A549 treated with AZD2906 at 1 μM for 4 hours (cell line): ENCODE measurements around the gene DRG2. TPM values are rescaled to one million over a fixed set of nuclear protein-coding genes. Genes with fewer than 3 reads are reported as not detected.

Experiments
- total RNA-seq: library from RNA; stranded (reverse); fragments of 200-300 nt; extraction: Qiagen RNA extraction; gene quantifications from 5 replicates; pipeline ENCODE4 v1.2.3, GENCODE V29; 2022

DRG2 gene, protein sequence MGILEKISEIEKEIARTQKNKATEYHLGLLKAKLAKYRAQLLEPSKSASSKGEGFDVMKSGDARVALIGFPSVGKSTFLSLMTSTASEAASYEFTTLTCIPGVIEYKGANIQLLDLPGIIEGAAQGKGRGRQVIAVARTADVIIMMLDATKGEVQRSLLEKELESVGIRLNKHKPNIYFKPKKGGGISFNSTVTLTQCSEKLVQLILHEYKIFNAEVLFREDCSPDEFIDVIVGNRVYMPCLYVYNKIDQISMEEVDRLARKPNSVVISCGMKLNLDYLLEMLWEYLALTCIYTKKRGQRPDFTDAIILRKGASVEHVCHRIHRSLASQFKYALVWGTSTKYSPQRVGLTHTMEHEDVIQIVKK
- 47.0 to 54.4 TPM (median 50.7 TPM) in 5 replicates for total RNA-seq

DNA sequence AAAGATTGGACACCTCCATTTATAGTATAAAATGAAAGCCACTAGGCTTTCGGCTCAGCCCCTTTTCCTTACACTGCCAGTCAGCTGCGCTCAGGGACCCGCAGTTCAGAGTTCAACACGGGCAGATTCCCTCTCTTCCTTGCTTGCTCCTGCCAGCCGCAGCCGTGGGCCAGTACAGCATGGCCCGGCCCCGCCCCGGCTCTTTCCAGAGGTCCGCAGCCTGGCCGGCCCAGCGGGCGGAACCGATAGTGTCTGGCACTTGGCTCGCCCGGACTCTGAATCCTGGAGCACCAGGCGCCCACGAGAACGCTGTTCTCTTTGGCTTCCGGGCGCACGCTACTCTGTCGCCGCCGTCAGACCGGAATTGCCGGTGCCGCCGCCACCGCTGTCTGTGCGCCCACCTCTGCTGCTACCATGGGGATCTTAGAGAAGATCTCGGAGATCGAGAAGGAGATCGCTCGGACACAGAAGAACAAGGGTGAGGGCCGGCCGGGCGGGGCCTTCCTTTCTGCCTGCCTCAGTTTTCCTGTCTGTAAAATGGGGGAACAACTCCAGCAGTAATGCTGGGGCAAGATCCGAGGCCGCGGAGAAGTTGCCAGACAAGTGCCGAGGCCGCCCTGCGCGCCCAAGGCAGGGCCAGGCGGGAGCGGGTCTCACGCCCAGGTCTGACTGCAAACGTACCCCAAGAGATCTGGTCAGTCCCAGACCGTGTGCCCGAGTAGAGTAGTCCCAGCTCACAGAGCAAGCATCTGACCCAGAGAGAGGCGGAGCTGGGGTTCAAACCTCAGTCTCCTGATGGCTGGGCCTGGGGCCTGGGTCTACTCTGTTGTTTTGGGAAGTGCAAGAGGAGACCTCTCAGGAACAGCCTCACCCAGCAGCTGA is at the start of gene DRG2:
TSS of gene DRG2 (plus strand) at position 339 of the 882 bp plus-strand sequence. CDS start at position 415, 76 bp downstream.

GRCh38 chr17:18038861-18039534 is 48.8 kb upstream of the DRG2 start, which contains the start of the genes ATPAF2 and GID4:
Gene ATPAF2, minus strand, starts transcription at chr17:18039168. Its CDS starts 155 bp downstream, at chr17:18039013.
Gene GID4, plus strand, starts transcription at chr17:18039408. Its CDS starts 57 bp downstream, at chr17:18039465.

DNA sequence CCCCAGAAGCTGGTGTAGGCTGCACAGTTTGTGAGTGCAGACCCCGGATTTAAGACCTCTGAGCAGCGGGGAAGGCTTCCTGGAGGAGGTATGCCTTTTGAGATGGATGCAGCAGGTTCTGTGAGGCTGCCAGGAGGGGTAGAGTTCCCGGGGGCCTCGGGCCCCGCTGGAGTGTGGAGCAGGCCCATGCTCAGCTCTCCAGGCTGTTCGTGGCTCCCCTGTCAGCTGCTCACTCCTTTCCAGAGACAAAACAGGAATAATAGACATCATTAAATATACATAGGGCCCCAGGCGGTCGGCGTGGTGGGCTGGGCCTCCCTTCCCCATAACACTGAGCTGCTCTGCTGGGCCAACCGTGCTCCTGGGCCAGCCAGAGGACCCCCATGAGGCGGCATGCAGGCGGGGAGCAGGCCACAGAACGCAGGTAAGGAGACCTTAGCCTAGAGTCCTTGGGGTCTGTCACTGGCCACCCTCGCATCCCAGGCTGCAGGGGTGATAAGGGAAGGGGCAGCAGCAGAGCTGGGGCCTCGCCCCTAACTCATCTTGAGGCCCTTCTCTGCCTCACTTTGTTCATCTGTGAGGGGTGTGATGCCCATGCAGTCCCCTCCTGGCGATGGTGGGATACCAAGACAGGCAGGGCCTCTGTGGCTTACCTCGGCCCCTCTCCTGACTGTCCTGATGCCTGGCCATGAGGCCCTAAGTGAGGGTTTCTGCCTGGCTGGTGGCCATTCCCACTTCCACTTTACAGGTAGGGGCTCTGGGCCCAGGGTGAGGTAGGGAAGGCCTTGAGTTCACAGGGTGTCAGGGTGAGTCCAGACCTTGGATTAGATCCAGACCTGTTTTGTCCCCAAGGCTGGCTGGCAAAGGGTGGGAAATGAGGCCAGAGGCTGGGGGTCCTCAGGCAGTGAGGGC is 20.9 kb downstream of the DRG2 start, which contains the start of gene MYO15A:
TSS of gene MYO15A (plus strand) at position 356 of the 912 bp plus-strand sequence. CDS start 10,045 bp downstream, outside the sequence.

Other genes with a start within 250 kb of the DRG2 start
- 19.1 to 24.2 TPM (median 21.0 TPM) in 5 replicates for gene TOM1L2, start 115.5 kb upstream of the DRG2 start, total RNA-seq
- gene DRC3, start 115.1 kb upstream of the DRG2 start, total RNA-seq: 2.0 to 2.5 TPM (median 2.1 TPM) in 5 replicates
- gene ATPAF2, start 48.8 kb upstream of the DRG2 start, total RNA-seq: 23.0 to 29.4 TPM (median 28.1 TPM) in 5 replicates
- gene GID4, start 48.5 kb upstream of the DRG2 start, total RNA-seq: 9.2 to 11.4 TPM (median 10.9 TPM) in 5 replicates
- 0.45 to 0.56 TPM (median 0.52 TPM) in 5 replicates for gene MYO15A, start 20.8 kb downstream of the DRG2 start, total RNA-seq
- 45.6 to 51.8 TPM (median 49.4 TPM) in 5 replicates for gene ALKBH5, start 95.9 kb downstream of the DRG2 start, total RNA-seq
- 12.5 to 16.9 TPM (median 15.6 TPM) in 5 replicates for gene LLGL1, start 137.7 kb downstream of the DRG2 start, total RNA-seq
- gene FLII, start 170.8 kb downstream of the DRG2 start, total RNA-seq: 215 to 250 TPM (median 237 TPM) in 5 replicates
- gene MIEF2, start 172.7 kb downstream of the DRG2 start, total RNA-seq: 7.8 to 12.0 TPM (median 10.7 TPM) in 5 replicates
- gene TOP3A, start 227.0 kb downstream of the DRG2 start, total RNA-seq: 30.6 to 37.4 TPM (median 32.8 TPM) in 5 replicates
- 13.4 to 15.5 TPM (median 15.0 TPM) in 5 replicates for gene SMCR8, start 227.3 kb downstream of the DRG2 start, total RNA-seq